AG10803 (cell line): ENCODE measurements around the gene APPL1.
"Not testable (repeated sequence)": the region's sequence is repeated elsewhere in the genome, so short reads cannot be mapped to it uniquely, and the experiment has no call there.

Source experiments
- DNase-seq: peaks from one replicate; pipeline ENCODE4 v3.0.0; 2010; ENCODE audit warnings: low read depth
- H3K4me3 ChIP-seq: 2 replicates; pipeline ENCODE4 v1.5.1; 2011; ENCODE audit warnings: mild to moderate bottlenecking, low read length, control low read depth
- CTCF ChIP-seq: conservative IDR thresholded peaks from 2 replicates; pipeline ENCODE4 v1.5.1; 2011; ENCODE audit warnings: mild to moderate bottlenecking, low read length, control low read depth, inconsistent platforms

Gene APPL1

GRCh38 chr3:57287205-57287604 lies 59.7 kb downstream of the APPL1 start:
- DNase-seq, result no peak
- no peak overlapping the region for H3K4me3 ChIP-seq
- TF ChIP-seq CTCF, result no peak

- DNase-seq, result no peak
- no peak overlapping the region for H3K4me3 ChIP-seq
- no peak for TF ChIP-seq CTCF
Measured at GRCh38 chr3:57288403-57288802, 60.9 kb downstream of the APPL1 start.

- DNase-seq, result no peak
- TF ChIP-seq CTCF, result no peak
- no peak within 1 kb of the TSS for H3K4me3 ChIP-seq
Measured at GRCh38 chr3:57292159-57292896, 64.8 kb downstream of the APPL1 start, which contains the start of gene ASB14. Gene ASB14 (minus strand): TSS chr3:57292685. CDS start chr3:57292033, 652 bp downstream.

- DNase-seq, result no peak
- H3K4me3 ChIP-seq, result no peak overlapping the region
- no peak for TF ChIP-seq CTCF
Measured at GRCh38 chr3:57292897-57293526, 65.5 kb downstream of the APPL1 start.

GRCh38 chr3:57298041-57298440 lies 70.5 kb downstream of the APPL1 start:
- DNase-seq, result no peak
- no peak overlapping the region for H3K4me3 ChIP-seq
- TF ChIP-seq CTCF, result no peak

- H3K4me3 ChIP-seq, result not testable (repeated sequence)
- DNase-seq, result peak; percentile 2
Measured at GRCh38 chr3:57303520-57303919, 76.0 kb downstream of the APPL1 start.

GRCh38 chr3:57309769-57310360 lies 82.3 kb downstream of the APPL1 start:
- no peak overlapping the region for H3K4me3 ChIP-seq
- no peak for TF ChIP-seq CTCF
- DNase-seq, result no peak
